ENCODE data around the gene BAHD1.

Gene BAHD1

DNA sequence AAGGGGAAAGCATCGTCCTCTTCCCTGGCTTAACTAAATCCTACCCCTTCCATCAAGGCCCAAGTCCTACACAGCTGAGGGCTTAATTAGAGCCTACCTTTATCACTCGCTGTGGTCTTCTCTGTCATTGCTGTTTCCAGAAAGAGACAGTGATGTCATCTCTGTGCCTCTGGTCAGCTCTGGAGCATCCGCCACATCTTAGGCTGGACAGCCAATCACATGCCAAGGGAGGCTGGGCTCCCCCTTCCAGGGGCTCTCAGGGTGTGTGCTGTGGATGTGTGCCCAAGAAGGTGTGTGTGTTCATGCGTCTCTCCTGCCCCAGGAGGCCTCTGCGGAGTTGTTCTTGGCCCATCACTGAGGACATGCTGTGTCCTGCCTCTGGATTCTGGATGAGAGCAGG is 72.9 kb downstream of the BAHD1 start:
- H3K36me3 ChIP-seq (ENCODE audit: insufficient read depth), result no peaks in the 10 kb centered on the region
- H4K20me1 ChIP-seq (ENCODE audit: insufficient read depth), result no peaks in the 10 kb centered on the region
- no peaks in the 10 kb centered on the region for H3K4me1 ChIP-seq (ENCODE audit: low read depth, poor library complexity, severe bottlenecking)
- peaks cover 2% of the 10 kb centered on the region; the same call in 1 of the 2 replicates for H3K27me3 ChIP-seq (ENCODE audit: insufficient read depth, low read depth)
- no peak overlapping the region for H3K9ac ChIP-seq
- TF ChIP-seq, protein P1, sequence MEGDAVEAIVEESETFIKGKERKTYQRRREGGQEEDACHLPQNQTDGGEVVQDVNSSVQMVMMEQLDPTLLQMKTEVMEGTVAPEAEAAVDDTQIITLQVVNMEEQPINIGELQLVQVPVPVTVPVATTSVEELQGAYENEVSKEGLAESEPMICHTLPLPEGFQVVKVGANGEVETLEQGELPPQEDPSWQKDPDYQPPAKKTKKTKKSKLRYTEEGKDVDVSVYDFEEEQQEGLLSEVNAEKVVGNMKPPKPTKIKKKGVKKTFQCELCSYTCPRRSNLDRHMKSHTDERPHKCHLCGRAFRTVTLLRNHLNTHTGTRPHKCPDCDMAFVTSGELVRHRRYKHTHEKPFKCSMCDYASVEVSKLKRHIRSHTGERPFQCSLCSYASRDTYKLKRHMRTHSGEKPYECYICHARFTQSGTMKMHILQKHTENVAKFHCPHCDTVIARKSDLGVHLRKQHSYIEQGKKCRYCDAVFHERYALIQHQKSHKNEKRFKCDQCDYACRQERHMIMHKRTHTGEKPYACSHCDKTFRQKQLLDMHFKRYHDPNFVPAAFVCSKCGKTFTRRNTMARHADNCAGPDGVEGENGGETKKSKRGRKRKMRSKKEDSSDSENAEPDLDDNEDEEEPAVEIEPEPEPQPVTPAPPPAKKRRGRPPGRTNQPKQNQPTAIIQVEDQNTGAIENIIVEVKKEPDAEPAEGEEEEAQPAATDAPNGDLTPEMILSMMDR (conservative IDR thresholded peaks at IDR 0.05; ENCODE audit: low read depth, low read length), result no peak
- no peaks in the 10 kb centered on the region for H3K79me2 ChIP-seq (ENCODE audit: insufficient read depth, low read depth)
- H3K27ac ChIP-seq, result no peak overlapping the region
- H2AFZ ChIP-seq (ENCODE audit: low read depth), result no peak overlapping the region
- H3K4me2 ChIP-seq, result no peak overlapping the region
- H3K4me3 ChIP-seq (IDR thresholded peaks at IDR 0.05; ENCODE audit: insufficient read depth, low read depth, low read length), result no peak overlapping the region

DNA sequence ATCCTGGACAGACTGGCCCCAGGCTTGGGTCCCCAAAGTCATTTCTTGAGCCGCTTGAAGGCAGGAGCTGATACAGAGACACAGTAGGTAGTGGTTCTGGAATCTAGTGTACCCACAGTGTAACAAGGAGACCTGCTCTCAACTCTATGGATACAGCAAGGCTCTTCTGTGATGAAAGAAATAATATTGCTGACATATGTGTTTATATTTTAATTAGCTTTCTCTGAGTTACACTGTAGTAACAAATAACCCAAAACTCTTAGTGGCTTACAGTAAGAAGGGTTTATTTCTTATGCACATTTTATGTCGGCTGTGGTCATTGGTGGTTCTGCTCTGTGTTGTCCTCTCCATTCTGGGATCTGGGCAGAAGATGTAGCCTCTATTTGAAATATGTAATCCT is 75.6 kb downstream of the BAHD1 start:
- no peak overlapping the region for H3K4me3 ChIP-seq (IDR thresholded peaks at IDR 0.05; ENCODE audit: insufficient read depth, low read depth, low read length)
- no peak overlapping the region for H2AFZ ChIP-seq (ENCODE audit: low read depth)
- no peaks in the 10 kb centered on the region for H3K79me2 ChIP-seq (ENCODE audit: insufficient read depth, low read depth)
- H3K27ac ChIP-seq, result no peak overlapping the region
- peaks cover 6% of the 10 kb centered on the region for H3K4me1 ChIP-seq (ENCODE audit: low read depth, poor library complexity, severe bottlenecking)
- H3K4me2 ChIP-seq, result no peak overlapping the region
- H3K36me3 ChIP-seq (ENCODE audit: insufficient read depth), result no peaks in the 10 kb centered on the region
- H3K9ac ChIP-seq, result no peak overlapping the region
- no peaks in the 10 kb centered on the region for H3K27me3 ChIP-seq (ENCODE audit: insufficient read depth, low read depth)
- TF ChIP-seq, protein P1 (conservative IDR thresholded peaks at IDR 0.05; ENCODE audit: low read depth, low read length), result no peak
- H4K20me1 ChIP-seq (ENCODE audit: insufficient read depth), result no peaks in the 10 kb centered on the region
